SKM-1 (cell line): ENCODE measurements around the gene CSNK1G3.
A peak's percentile ranks its signal among the peaks of the same experiment; 100 is the strongest.

ENCODE experiments used
- DNase-seq: peaks from one replicate; lab custom pipeline; 2025; ENCODE audit not compliant: unreplicated experiment; lab: John Stamatoyannopoulos, UW

Gene CSNK1G3

GRCh38 chr5:123557907-123558306 is 45.9 kb downstream of the CSNK1G3 start:
- DNase-seq = no peak

GRCh38 chr5:123558762-123559433 is 46.9 kb downstream of the CSNK1G3 start:
- DNase-seq = no peak

DNA sequence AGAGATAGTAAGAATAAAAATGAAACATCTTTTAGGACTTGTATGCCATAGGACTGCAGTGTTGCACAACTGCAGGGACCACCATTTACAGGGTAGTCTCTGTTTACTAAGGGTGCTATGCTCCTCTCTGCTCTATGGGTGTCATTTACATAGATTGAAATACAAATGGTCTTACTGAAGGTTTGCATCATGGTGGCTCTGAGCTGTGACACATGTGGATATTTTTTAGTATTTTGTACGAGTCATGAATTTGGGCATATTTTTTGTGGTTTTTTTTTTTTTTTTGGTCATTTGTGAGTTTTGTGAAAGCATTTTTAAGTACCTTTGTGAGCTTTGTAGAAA is 47.4 kb downstream of the CSNK1G3 start:
- DNase-seq = no peak

DNA sequence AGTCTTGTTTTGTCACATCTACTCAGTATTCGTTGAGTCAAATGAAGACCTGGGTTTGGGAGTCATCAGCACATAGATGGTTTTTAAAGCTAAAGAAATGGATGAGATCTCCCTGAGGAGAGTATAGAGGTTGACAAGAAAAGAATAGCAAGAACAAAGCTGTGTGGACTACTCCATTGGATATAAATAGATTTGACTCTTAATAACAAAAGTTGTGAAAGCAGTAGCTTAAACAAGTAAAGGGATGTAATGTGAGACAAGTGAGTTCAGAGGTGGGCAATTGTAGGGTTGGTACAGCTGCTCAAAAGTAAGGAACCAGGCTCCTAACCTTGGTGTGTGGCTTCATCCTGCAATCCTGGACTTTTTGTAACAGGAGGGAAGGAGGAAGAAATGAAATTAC is 49.3 kb downstream of the CSNK1G3 start:
- no peak for DNase-seq

- no peak for DNase-seq
These were observed 60.0 kb downstream of the CSNK1G3 start for GRCh38 chr5:123571927-123572326.

GRCh38 chr5:123578390-123578789 is 66.4 kb downstream of the CSNK1G3 start:
- no peak for DNase-seq

DNA sequence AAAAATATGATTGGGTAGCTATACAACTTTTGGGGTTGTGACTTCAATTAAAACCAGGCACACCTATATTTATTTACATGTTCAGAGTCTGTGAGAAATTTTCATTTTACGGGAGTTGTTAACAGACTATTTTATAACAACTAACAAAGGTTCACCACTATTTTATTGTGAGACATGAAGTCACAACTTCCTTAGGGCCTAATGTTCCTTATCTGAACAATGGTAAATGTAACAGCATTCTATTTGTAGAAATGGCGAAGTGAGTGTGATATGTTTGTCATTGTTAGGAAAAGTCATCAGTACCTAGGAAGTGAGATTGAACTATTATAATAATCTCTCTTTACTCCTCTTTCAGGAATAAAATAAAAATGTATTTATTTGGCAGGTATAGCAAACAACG is 67.4 kb downstream of the CSNK1G3 start:
- no peak for DNase-seq

- DNase-seq = no peak
These were observed 70.7 kb downstream of the CSNK1G3 start for GRCh38 chr5:123582550-123583285.

DNA sequence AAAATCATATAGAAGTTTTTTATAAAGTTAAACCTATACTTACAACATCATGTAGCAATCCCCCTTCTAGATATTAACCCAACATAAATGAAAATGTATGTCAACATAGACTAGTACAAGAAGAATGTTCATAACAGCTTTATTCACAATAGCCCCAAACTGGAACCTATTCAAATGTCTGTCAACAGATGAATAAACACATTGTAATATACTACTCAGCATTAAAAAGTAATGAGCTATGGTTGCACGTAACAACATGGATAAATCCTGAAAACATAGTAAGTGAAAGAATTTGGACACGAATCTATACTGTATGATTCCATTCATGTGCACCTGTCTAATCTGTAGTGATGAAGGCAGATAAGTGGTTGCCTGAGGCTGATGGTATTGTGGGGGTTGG is 73.9 kb downstream of the CSNK1G3 start:
- no peak for DNase-seq

GRCh38 chr5:123594434-123594833 is 82.5 kb downstream of the CSNK1G3 start:
- DNase-seq = no peak

DNA sequence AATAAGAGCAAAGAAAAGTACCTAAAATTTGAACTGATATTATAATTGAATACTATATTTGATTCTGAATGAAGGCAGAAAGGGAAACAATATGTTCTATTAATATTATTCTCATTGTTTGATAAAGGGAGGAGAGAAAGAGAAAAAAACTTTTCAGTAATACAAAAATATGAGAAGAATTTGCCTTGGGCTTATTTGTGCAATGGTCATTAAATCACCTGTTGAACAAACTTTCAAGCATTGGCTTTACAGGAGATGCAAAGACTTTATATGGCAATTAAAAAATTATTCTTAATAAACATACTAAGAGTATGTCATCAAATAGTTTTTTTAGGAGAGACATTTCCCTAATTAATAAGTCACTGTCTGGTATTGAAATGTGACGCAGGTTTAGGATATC is 85.0 kb downstream of the CSNK1G3 start:
- DNase-seq = no peak

DNA sequence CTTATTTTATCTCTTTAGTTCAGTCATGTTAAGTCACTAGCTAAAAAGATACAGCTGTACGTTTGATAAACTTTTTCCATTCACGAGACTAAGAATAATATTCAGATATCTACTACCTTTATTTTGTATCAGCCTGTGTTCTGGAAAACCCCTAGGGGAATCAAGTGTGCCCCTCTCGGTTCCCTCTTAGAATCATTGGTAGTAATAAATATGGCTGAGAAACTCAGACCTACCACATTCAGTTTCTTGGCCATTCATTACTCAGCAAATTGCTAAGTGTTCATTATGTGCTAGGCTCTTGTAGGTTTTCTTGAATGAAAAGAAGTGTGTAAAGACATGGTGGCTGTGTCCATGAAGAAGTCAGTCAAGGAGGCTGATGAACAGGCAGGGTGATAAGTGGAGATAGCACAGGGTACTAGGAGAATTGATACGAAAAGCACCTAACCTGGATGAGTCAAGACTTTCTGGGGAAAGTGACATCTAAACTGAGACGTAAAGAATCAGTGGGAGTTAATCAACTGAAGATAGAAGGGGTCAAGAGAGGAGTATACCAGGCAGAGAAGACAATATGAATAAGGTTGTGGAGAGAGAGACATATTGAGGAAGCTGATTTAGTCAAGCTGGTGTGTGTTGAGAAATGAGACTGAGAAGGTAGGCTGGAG is 86.2 kb downstream of the CSNK1G3 start:
- no peak for DNase-seq

GRCh38 chr5:123599171-123599570 is 87.2 kb downstream of the CSNK1G3 start:
- DNase-seq = no peak

DNA sequence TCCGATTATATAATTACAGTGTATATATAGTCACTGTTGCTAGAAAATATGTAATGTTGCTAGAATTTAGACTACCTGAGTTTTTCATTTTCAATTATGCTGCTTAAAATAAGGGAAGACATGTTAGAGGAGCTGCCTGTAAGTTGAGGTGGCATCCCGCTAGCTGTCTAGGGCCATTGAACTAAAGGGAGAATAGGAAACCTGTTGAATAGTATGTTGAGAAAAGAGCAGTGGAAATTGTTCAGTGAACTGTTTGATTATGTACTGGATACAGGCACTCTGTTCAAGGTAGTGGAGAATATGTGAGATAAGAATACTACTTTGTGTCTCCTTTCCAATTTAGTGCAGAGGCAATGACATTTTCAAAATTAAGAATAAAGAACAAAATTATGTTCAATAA is 89.6 kb downstream of the CSNK1G3 start:
- DNase-seq = no peak

DNA sequence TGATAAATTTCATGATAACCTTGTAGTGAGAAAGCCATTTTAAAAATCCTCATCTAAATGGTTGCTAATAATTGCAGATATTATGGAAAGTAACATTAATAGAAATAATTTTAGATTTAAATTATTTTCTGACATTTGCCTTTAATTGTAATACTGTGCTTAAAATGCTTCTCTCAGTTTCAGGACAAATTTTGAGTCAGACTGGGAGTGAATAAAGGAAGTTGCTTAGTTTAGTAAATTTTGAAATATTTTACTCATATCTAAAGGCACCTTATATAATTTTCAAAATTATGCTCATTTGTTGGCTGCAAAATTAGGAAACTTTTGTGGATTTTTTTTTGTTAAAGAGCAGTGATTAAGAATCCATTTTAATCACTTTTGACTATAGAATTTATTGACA is 93.8 kb downstream of the CSNK1G3 start:
- no peak for DNase-seq

DNA sequence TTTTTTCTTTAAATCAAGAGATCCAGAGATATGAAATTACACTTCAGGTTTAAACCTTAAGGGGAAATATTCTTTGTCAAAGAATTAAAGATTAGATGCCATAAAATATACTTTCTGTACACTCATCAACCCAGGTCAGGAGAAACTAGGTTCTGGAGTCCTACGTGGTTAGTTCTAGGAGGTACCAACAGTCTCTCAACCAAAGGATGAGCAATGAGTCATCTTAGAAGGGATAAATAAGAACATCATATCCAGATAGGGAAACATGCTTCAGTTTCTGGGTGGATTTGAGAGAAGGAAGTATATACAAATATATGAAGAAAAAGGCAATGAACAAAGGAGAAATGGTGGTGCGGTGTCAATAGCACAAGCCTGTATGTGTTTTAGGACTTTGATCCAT is 98.2 kb downstream of the CSNK1G3 start:
- no peak for DNase-seq

DNA sequence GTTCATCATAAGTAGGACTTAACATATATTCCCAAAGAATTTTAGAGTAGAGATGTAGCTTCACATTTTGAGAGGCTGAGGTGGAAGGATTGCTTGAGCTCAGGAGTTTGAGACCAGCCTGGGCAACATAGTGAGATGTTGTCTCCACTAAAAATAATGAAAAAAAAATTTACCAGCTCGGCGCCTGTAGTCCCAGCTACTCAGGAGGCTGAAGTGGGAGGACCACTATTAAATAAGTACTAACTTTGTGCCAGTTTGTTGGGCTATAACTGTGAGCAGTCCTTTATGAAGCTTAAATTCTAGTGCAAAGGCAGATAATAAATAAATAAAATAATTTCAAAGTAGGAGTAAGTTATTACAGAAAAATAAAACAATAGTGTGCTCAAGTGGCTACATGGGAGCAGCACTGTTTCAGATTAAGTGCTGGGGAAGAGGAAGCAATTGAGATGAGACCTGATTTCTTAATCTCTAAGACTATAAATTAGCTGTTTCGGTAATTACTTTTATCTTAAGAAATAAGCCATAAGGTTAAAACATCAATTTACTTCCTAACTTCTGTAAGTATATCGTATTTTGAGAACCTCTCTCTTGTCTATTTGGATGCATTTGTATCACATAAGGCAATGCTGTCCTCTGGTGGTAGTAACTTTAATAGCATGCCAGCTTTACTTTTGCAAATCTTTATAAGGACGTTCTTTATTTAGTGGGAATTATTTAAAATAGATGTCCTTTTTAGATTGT is 98.9 kb downstream of the CSNK1G3 start:
- DNase-seq = peak; percentile 3

DNA sequence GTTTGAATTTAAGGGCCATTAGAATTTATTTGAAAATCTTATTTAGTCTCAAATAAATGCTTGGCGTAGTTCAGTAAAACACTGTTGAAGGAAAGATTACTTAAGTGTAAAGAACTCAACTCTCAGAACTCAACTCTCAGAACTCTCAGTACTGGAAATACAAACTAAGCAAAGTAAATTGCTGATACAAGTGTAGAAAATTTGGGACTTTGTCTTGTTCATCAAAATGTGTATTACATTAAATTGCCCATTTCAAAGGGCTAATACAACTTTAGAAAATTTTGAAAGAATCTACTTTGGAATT is 99.4 kb downstream of the CSNK1G3 start:
- no peak for DNase-seq

- no peak for DNase-seq
These were observed 105.6 kb downstream of the CSNK1G3 start for GRCh38 chr5:123617561-123617960.

GRCh38 chr5:123626051-123626450 is 114.1 kb downstream of the CSNK1G3 start:
- no peak for DNase-seq

DNA sequence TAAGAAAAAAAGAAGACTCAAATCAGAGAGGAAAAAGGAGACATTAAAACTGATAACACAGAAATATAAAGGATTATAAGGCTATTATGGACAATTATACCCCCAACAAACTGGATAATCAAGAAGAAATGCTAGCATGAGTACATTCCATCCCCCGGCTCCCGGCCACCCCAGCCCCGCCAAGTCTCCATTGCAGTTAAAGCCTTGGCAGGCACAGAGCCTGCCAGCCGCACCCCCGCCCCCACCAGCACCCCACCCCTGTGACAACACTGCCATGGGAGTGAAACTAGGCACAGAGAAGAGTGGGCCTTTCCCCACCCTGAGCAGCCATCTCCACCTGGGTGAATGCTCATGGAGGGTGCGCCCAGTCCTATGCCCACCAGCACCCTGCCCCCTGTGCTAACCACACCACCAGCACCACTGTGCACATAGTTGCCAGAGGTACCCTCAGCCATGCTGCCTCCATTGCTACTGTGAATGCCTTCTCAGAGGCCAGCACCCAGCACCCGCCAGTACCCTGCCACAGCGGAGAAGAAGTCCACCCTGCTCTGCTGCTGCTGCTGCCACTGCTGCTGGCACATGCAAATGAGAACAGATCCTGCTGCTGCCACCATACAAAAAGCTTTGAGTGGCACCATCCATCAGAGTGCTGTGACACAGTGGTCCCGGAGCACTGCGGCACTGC is 117.0 kb downstream of the CSNK1G3 start:
- no peak for DNase-seq
